ENCODE data around the gene GPX8.

The GPX8 gene

DNA sequence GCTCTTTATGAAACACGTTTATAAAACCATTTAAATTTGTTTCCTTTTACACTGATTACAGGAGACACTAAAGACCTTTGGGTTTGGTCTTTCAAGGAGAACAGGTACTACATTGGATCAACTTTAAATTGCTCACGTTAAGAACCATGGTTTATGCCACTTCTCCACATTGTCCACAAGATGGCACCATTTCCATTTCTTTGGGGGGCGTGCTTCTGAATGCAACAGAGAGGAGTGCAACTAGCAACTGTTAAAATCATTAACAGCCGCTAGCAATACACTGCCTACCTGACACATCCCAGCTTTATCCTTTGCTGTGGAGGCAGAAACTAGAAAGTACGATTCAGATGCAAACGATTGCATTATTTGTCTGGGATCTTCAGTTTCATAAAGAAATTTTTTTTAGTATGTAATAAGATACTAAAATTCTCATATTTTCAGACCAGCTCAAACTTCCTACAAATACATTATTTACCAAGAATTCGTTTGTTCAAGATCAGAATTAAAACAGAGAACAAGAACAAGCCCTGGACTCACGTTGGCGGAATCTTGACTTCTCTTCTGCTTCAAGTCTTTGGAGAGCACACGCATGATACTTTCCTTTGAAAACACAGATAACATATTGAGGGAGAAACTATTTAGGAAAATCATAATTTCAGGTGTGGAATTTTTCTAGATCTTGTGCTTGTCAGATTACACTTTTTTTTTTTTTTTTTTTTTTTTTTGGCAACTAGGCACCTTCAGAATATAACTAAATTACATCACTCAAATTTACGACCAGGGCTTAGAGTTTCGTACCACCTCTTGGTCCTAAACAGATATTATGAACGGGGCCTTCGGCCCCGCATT lies 12.3 kb downstream of the GPX8 start:
- H3K4me3 ChIP-seq (ENCODE audit: low read depth, low read length): no peak overlapping the region
- TF ChIP-seq, protein P1, sequence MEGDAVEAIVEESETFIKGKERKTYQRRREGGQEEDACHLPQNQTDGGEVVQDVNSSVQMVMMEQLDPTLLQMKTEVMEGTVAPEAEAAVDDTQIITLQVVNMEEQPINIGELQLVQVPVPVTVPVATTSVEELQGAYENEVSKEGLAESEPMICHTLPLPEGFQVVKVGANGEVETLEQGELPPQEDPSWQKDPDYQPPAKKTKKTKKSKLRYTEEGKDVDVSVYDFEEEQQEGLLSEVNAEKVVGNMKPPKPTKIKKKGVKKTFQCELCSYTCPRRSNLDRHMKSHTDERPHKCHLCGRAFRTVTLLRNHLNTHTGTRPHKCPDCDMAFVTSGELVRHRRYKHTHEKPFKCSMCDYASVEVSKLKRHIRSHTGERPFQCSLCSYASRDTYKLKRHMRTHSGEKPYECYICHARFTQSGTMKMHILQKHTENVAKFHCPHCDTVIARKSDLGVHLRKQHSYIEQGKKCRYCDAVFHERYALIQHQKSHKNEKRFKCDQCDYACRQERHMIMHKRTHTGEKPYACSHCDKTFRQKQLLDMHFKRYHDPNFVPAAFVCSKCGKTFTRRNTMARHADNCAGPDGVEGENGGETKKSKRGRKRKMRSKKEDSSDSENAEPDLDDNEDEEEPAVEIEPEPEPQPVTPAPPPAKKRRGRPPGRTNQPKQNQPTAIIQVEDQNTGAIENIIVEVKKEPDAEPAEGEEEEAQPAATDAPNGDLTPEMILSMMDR (IDR thresholded peaks at IDR 0.05; ENCODE audit: borderline replicate concordance, insufficient read depth, low read depth, low read length): peak; percentile 64

DNA sequence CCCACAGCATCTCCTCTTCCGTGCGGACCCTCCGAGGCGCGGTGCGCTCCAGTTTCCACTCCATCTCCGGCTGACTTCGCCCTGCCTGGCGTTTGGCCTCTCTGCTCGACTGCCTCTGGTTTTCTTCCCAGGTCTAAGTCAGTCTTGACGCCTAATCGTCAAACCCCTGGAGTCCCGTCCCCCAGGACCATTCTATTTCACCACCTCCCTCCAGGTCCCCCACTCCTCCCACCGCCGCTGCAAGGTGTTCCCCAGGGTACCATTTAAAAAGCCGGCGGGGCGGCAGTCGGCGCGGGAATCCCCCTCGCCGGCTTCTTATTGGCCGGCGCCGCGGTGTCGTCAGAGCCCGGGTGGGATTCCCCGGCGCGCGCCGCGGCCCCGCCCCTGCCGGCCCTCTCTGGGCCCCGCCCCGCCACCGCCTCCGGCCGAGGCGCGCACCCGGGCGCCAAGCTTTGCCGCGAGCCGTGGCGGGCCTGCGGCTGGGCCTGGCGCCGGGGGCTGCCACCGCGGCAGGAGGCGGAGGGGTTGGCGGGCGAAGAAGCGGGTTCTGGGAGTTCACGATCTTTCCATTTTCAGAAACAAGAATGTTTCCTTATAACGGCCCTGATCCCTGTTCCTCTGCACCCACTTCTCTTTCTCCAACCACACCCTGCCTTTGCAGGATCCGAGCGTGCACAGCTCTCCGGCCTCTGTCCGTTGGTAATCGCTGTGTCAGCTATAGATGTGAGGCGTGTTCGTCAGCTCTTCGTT lies 13.1 kb downstream of the GPX8 start, which contains the start of gene CDC20B:
TSS of gene CDC20B (minus strand) at position 241 of the 750 bp plus-strand sequence. CDS start at position 64, 177 bp downstream.
- peak within 1 kb of the TSS; percentile 34 for H3K4me3 ChIP-seq (ENCODE audit: low read depth, low read length)
- TF ChIP-seq, protein P1 (IDR thresholded peaks at IDR 0.05; ENCODE audit: borderline replicate concordance, insufficient read depth, low read depth, low read length): no peak

DNA sequence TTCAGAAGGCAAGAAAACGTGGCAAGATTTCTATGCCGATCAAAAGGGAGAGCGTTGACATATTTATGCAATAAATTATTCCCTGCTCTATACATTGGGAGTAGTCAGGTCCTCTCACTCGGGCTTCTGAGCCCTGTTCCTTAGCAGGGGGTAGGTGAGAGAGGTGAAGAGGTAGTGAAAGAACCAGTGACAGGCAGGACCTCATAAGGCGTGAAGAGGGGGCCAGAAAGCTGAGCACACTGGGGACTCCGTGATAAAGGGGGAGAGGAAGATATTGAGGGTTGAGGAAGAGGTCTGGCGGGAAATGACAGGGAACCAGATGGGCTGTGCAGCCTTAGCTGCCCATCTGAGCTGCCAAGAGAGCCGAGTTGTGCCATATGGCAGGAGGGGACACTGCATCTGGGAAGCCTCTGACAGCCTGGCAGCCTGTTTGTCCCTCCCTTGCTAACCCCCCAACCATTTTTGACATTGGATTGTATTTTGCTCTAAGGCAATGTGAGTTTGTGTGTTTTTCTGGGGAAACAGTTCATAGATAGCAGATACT lies 13.8 kb downstream of the GPX8 start:
- H3K4me3 ChIP-seq (ENCODE audit: low read depth, low read length): peak overlapping the region; percentile 34
- TF ChIP-seq, protein P1 (IDR thresholded peaks at IDR 0.05; ENCODE audit: borderline replicate concordance, insufficient read depth, low read depth, low read length): no peak

DNA sequence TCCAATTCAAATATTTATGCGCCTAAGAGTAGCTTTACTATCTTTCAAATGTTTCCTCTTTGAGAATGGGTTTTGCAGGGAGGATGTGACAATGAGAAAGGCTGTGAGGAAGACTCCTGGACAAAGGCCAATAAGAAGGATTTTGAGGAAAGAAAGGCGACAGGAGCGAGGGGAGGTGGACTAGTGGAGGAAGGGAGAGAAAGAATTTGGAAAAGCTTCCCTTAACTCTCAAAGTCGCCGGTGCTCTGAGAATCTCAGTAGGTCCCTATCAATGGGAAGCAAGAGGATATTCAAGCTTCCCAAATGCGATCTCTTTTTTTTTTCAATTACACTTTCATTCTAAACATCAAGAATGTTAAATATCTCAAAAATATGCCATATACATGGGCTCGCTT lies 15.8 kb downstream of the GPX8 start:
- H3K4me3 ChIP-seq (ENCODE audit: low read depth, low read length): no peak overlapping the region
- TF ChIP-seq, protein P1 (IDR thresholded peaks at IDR 0.05; ENCODE audit: borderline replicate concordance, insufficient read depth, low read depth, low read length): no peak

DNA sequence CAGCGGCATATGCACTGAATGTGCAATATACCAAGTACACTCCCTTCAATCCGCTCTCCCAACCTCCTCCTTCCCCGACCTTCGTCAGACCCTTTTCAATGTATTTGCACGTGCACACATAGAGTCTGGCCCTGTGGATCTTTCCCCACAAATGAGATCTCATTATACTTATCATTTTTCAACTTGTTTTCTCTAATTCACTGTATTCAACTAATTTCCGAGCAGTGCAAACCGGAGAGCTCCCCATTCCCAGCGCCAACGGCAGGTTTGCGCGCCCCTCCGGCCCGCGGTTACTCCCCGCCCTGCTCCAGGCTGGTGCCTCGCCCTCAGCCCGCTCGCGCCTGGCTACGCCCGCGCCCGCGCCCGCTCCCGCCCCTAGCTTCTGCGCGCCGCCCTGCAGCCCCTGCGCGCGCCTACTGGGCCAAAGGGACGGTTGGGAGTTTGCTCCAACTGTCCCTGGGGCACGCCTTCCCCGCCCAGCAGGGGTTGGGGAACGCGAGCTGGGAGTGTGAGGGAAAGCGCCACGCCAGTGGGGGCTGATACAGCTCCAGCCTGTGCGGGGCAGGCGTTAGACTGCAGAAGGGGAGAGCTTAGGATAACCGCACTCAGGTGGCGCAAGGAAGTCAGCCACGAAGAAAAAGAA lies 16.3 kb downstream of the GPX8 start:
- TF ChIP-seq, protein P1 (IDR thresholded peaks at IDR 0.05; ENCODE audit: borderline replicate concordance, insufficient read depth, low read depth, low read length): no peak
- H3K4me3 ChIP-seq (ENCODE audit: low read depth, low read length): no peak overlapping the region

DNA sequence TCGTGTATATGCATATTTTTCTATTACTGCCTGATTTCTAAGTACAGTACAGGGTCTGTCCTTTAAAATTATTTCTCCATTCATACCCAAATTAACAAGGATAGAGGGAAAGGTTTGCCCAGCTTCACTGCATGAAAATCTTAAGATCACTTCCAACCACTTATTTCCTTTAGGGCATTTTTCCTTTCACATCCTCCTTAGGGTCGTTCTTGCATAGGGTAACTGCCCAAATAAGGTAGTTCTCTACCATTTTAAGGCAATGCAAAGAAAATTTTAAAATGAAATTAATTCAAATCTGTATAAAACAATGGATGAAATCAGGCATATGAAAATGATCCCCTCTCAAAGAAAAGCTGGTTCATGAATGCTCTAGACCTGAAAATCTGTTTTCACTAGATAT lies 17.1 kb downstream of the GPX8 start:
- H3K4me3 ChIP-seq (ENCODE audit: low read depth, low read length): no peak overlapping the region

More for the DNA sequence above, 17.1 kb downstream of the GPX8 start:
- TF ChIP-seq, protein P1 (IDR thresholded peaks at IDR 0.05; ENCODE audit: borderline replicate concordance, insufficient read depth, low read depth, low read length): no peak

Data from GM12875 (cell line).